HG02759 (cell line): Measurements from ENCODE around the gene LRRC61.
"Not testable (repeated sequence)": the region's sequence is repeated elsewhere in the genome, so short reads cannot be mapped to it uniquely, and the experiment has no call there.

Experiments
- ATAC-seq: cut with Tn5 transposase; IDR thresholded peaks from one replicate; pipeline ENCODE4 v1.9.1; 2021; ENCODE audit warnings: mild to moderate bottlenecking, moderate library complexity; ENCODE audit not compliant: unreplicated experiment

Gene LRRC61

GRCh38 chr7:150381096-150381495 lies 57.9 kb downstream of the LRRC61 start:
- no peak for ATAC-seq

GRCh38 chr7:150381785-150382122 lies 58.6 kb downstream of the LRRC61 start:
- no peak for ATAC-seq

- no peak for ATAC-seq
Observed at GRCh38 chr7:150382123-150382843, 59.1 kb downstream of the LRRC61 start.

GRCh38 chr7:150382844-150383225 lies 59.7 kb downstream of the LRRC61 start:
- no peak for ATAC-seq

GRCh38 chr7:150383710-150384397 lies 60.7 kb downstream of the LRRC61 start:
- no peak for ATAC-seq

- ATAC-seq, result no peak
Observed at GRCh38 chr7:150384406-150385301, 61.5 kb downstream of the LRRC61 start.

- ATAC-seq, result no peak
Observed at GRCh38 chr7:150385302-150385723, 62.2 kb downstream of the LRRC61 start.

- ATAC-seq, result not testable (repeated sequence)
Observed at GRCh38 chr7:150385884-150386283, 62.7 kb downstream of the LRRC61 start.
